GM12878 (cell line): Measurements from ENCODE around the gene CAB39. TPM values are rescaled to one million over a fixed set of nuclear protein-coding genes. Genes with fewer than 3 reads are reported as not detected.

Experiments
- ATAC-seq: fragments of 200-7000 bp; cut with Tn5 transposase; 3 replicates; pipeline ENCODE4 v1.9.1; 2020; ENCODE audit warnings: mild to moderate bottlenecking, moderate library complexity
- BruUV-seq: library from RNA; stranded (reverse); fragments of 400-500 nt; replicated peaks from 2 replicates; lab custom pipeline; 2021; lab: Mats Ljungman, UMichigan
- CTCF ChIA-PET: fragments of 300-600 bp; sonication (Branson Sonifier 250); formaldehyde crosslinking; extraction: SDS; loops from one replicate; lab custom pipeline; 2021; ENCODE audit warnings: inconsistent platforms; lab: Yijun Ruan, JAX
- POLR2A ChIA-PET: fragments of 350-600 bp; formaldehyde crosslinking; extraction: SDS; loops from one replicate; lab custom pipeline; 2021; ENCODE audit warnings: inconsistent platforms; lab: Charles Lee
- RAD21 ChIA-PET: fragments of 300-600 bp; sonication (Branson Sonifier 250); formaldehyde crosslinking; loops from one replicate; lab custom pipeline; 2023; ENCODE audit warnings: antibody characterized with exemption; ENCODE audit not compliant: unreplicated experiment; lab: Charles Lee
- SMC1A ChIA-PET: fragments of 300-600 bp; sonication (Branson Sonifier 250); formaldehyde crosslinking; loops from one replicate; lab custom pipeline; 2023; ENCODE audit not compliant: unreplicated experiment, uncharacterized antibody; lab: Charles Lee
- DNase-seq: peaks from one replicate; pipeline ENCODE4 v3.0.0-alpha.2; 2011; ENCODE audit warnings: low read depth, low spot score
- FAIRE-seq: peaks from 3 replicates; lab custom pipeline; 2011; peaks lifted over from hg19 to GRCh38; lab: Jason Lieb, UNC
- H2AFZ ChIP-seq: 2 replicates; pipeline ENCODE4 v1.6.0; 2011; ENCODE audit warnings: low read depth, low read length, control low read depth; ENCODE audit not compliant: control insufficient read depth
- H3K27ac ChIP-seq: 2 replicates; pipeline ENCODE4 v1.5.1; 2011; ENCODE audit warnings: control low read depth; ENCODE audit not compliant: control insufficient read depth, insufficient read depth
- H3K27me3 ChIP-seq, 2 experiments: replicated peaks in 1 of 2; 2 replicates each; pipeline versions ENCODE4 v1.6.0 to v1.6.1; 2011; ENCODE audit warnings: low read length in 1 of 2; ENCODE audit not compliant: control insufficient read depth in 2 of 2, insufficient read depth in 2 of 2
- H3K36me3 ChIP-seq, 2 experiments: 2 replicates each; pipeline ENCODE4 v1.5.1; 2011; ENCODE audit warnings: low read length in 1 of 2; ENCODE audit not compliant: control insufficient read depth in 2 of 2, insufficient read depth in 2 of 2
- H3K4me1 ChIP-seq: 2 replicates; pipeline ENCODE4 v1.6.1; 2011; ENCODE audit warnings: mild to moderate bottlenecking, low read length, moderate library complexity, mixed read lengths; ENCODE audit not compliant: control insufficient read depth, insufficient read depth
- H3K4me2 ChIP-seq: 2 replicates; pipeline ENCODE4 v1.6.0; 2011; ENCODE audit warnings: control low read depth; ENCODE audit not compliant: control insufficient read depth, insufficient read depth
- H3K4me3 ChIP-seq: fragments of 200-600 bp; sonication (generic); 2 replicates; pipeline ENCODE4 v1.5.1; 2016
- H3K79me2 ChIP-seq: 2 replicates; pipeline ENCODE4 v1.6.0; 2011; ENCODE audit warnings: low read length; ENCODE audit not compliant: control insufficient read depth, insufficient read depth
- H3K9ac ChIP-seq: 2 replicates; pipeline ENCODE4 v1.8.0; 2011; ENCODE audit warnings: low read length, control low read depth, mixed read lengths; ENCODE audit not compliant: control insufficient read depth, insufficient read depth
- H3K9me3 ChIP-seq: replicated peaks from 3 replicates; pipeline ENCODE4 v1.5.1; 2011; ENCODE audit warnings: mild to moderate bottlenecking, low read length; ENCODE audit not compliant: control insufficient read depth, insufficient read depth
- H4K20me1 ChIP-seq: 2 replicates; pipeline ENCODE4 v1.6.0; 2011; ENCODE audit not compliant: control insufficient read depth, insufficient read depth
- NR2F1 ChIP-seq: fragments of 450-650 bp; conservative IDR thresholded peaks from 2 replicates; pipeline ENCODE4 v1.6.1; 2017; ENCODE audit warnings: mild to moderate bottlenecking
- WGBS: methylation state at CpG from one replicate; pipeline ENCODE4 v1.1.6; 2016; ENCODE audit warnings: low lambda C conversion rate; ENCODE audit not compliant: insufficient replicate concordance, insufficient coverage; ENCODE audit errors: missing lambda C conversion rate; 5-methylcytosine and 5-hydroxymethylcytosine counted together
- in situ Hi-C: fragments of 300-500 bp; cut with MboI; formaldehyde crosslinking; loops from 9 replicates; pipeline ENCODE4 v1.14.3; 2018; ENCODE audit warnings: mixed read lengths
- intact Hi-C: fragments of 100-400 bp; cut with micrococcal nuclease; formaldehyde crosslinking; loops from one replicate; pipeline ENCODE4 v1.14.2; 2022; ENCODE audit not compliant: unreplicated experiment
- polyA plus RNA-seq, 11 experiments: library from polyadenylated mRNA; depleted of rRNA in 4 of 11; unstranded in 6 of 11; stranded (reverse) in 5 of 11; fragments of >200 nt; fragmentation: Nextera tagmentation in 4 of 11; fragmentation: Illumina TruSeq in 1 of 11; extraction: Ambion mirVana in 4 of 11; extraction: Trizol in 1 of 11; gene quantifications; 1 replicate in 1 of 11; 2 replicates in 10 of 11; pipeline versions ENCODE4 v1.2.1 to v1.2.3, GENCODE V29; 2011 to 2016; ENCODE audit warnings: inconsistent platforms in 2 of 11, missing spikeins in 2 of 11, low read depth in 1 of 11
- total RNA-seq, 4 experiments: library from RNA; depleted of rRNA in 3 of 4; stranded (reverse); fragments of >200 nt in 3 of 4; fragmentation: Illumina TruSeq in 1 of 4; extraction: Trizol in 1 of 4; gene quantifications; 2 replicates each; pipeline versions ENCODE4 v1.2.1 to v1.2.3, GENCODE V29; 2013 to 2021
- TF ChIP-seq, protein P1 (sequence below): fragments of 450-650 bp; IDR thresholded peaks from 2 replicates; pipeline ENCODE4 v1.6.1; 2016; ENCODE audit warnings: mild to moderate bottlenecking, moderate library complexity, borderline replicate concordance

Gene CAB39
- total and polyA plus RNA-seq, 10 of the 15 experiments (the other 5 are each of a cell fraction or from before 2014, with no cell fraction given): 13.3 to 129 (median 62.9) TPM

DNA sequence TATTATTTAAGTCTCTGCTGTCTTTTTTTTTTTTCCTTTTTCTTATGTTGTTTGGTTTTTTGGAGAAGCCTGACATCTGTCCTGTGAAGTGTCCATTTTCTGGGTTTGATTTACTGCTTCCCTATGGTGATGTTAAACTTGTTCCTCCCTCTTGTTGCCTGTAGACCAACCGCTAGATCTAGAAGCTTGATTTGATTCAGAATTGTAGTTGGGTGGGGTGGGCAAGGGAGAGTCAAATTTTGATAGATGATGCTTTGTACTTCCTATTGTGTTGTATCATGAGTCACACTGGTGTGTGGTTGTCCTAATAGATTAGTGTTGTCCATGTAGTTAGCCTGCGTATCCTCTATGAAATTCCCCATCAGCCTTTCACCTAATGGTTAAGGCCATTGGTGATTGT is 35.4 kb downstream of the CAB39 start:
- Histone ChIP-seq H4K20me1 (no peaks in the 10 kb centered on the region), H3K79me2 (peaks cover 46% of the 10 kb centered on the region), H3K36me3 (peaks cover 3 to 15% of the 10 kb centered on the region in 2 experiments), H3K9me3 (no peaks in the 10 kb centered on the region), H3K4me3 (no peak overlapping the region), H3K27ac (no peak overlapping the region), H3K4me2 (no peak overlapping the region), H2AFZ (no peak overlapping the region), H3K9ac (no peak overlapping the region), H3K27me3 (no peaks in the 10 kb centered on the region), H3K4me1 (no peaks in the 10 kb centered on the region)
- no peak for ATAC-seq
- ChIA-PET CTCF (no interaction called here), POLR2A (interaction anchor here (0.6 to 0.8 kb wide), 4 partner anchors 24 to 53 kb away, joined by 3 to 5 read pairs (median 4); no protein-coding TSS in a partner anchor), SMC1A (interaction anchor here (1.2 to 2.1 kb wide), 2 partner anchors 10 to 31 kb away, joined by 4 to 7 read pairs; no protein-coding TSS in a partner anchor), RAD21 (no interaction called here)
- no TSS peak for BruUV-seq
- TF ChIP-seq, protein P1, sequence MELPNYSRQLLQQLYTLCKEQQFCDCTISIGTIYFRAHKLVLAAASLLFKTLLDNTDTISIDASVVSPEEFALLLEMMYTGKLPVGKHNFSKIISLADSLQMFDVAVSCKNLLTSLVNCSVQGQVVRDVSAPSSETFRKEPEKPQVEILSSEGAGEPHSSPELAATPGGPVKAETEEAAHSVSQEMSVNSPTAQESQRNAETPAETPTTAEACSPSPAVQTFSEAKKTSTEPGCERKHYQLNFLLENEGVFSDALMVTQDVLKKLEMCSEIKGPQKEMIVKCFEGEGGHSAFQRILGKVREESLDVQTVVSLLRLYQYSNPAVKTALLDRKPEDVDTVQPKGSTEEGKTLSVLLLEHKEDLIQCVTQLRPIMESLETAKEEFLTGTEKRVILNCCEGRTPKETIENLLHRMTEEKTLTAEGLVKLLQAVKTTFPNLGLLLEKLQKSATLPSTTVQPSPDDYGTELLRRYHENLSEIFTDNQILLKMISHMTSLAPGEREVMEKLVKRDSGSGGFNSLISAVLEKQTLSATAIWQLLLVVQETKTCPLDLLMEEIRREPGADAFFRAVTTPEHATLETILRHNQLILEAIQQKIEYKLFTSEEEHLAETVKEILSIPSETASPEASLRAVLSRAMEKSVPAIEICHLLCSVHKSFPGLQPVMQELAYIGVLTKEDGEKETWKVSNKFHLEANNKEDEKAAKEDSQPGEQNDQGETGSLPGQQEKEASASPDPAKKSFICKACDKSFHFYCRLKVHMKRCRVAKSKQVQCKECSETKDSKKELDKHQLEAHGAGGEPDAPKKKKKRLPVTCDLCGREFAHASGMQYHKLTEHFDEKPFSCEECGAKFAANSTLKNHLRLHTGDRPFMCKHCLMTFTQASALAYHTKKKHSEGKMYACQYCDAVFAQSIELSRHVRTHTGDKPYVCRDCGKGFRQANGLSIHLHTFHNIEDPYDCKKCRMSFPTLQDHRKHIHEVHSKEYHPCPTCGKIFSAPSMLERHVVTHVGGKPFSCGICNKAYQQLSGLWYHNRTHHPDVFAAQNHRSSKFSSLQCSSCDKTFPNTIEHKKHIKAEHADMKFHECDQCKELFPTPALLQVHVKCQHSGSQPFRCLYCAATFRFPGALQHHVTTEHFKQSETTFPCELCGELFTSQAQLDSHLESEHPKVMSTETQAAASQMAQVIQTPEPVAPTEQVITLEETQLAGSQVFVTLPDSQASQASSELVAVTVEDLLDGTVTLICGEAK: no peak
- no peak for TF ChIP-seq NR2F1
- no peak for DNase-seq
- intact Hi-C loops (no loop called here), in situ Hi-C loops (no loop called here)
- 97% methylated on average over 2 of the region's 2 CpGs for WGBS
- no peak for FAIRE-seq
